ENCODE data around the gene ANKRD13A. TPM values are rescaled to one million over a fixed set of nuclear protein-coding genes. Genes with fewer than 3 reads are reported as not detected.

The ANKRD13A gene
- total RNA-seq, 1 donor from 2014 or later = 37.6 TPM

DNA sequence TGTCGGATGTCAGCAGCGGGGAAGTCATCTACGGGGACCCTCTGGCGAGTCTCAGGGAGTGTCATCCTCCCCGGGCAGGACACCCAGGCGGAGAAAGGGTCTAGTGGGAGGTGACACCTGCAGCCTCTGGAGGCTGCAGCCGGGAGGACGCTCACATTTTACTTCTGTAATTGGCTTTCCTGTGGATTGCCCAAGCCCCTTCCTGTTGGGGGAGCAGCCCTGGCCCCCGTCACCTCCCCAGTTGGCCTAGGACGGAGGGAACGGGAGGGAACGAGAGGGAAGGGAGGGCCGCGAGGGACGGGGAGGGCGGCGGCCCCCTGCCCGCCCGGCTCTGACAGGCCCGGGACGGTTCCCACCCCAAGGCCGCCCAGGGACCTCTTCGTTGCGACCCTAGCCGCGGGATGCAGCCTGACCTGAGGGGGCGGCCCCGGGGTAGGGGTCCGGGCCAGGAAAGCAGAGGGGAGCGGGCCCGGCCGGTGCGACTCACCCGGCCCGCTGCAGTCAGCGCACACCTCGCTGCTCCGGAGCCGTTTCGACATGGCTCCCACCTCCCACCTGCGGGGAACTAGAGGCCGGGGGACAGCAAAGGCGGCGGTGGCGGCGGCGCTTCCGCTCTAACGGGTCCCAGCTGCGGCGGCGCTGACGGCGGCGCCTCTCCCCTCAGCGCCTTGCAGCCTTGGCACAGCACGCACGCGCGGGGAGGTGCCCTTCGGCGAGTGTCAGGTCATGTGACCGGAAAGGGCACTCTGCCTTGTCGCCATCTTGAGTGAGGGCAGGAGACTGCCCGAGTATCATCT is 3.3 kb upstream of the ANKRD13A start, which contains the start of gene GIT2:
TSS of gene GIT2 (minus strand) at position 683 of the 797 bp plus-strand sequence. CDS start at position 539, 144 bp downstream.
- Mint-ChIP-seq H3K9me3 (ENCODE audit: low read depth) (no peaks in the 10 kb centered on the region), H3K4me3 (ENCODE audit: unreplicated experiment) (peak within 1 kb of the TSS; percentile 87), H3K27ac (ENCODE audit: unreplicated experiment) (peak within 1 kb of the TSS; percentile 88), H3K27me3 (ENCODE audit: low read depth) (no peaks in the 10 kb centered on the region), H3K36me3 (ENCODE audit: low read depth) (peaks cover 3% of the 10 kb centered on the region), H3K4me1 (ENCODE audit: low read depth) (peaks cover 52% of the 10 kb centered on the region)
- DNase-seq (ENCODE audit: low spot score) = peak; percentile 96
- TF ChIP-seq, protein P1, sequence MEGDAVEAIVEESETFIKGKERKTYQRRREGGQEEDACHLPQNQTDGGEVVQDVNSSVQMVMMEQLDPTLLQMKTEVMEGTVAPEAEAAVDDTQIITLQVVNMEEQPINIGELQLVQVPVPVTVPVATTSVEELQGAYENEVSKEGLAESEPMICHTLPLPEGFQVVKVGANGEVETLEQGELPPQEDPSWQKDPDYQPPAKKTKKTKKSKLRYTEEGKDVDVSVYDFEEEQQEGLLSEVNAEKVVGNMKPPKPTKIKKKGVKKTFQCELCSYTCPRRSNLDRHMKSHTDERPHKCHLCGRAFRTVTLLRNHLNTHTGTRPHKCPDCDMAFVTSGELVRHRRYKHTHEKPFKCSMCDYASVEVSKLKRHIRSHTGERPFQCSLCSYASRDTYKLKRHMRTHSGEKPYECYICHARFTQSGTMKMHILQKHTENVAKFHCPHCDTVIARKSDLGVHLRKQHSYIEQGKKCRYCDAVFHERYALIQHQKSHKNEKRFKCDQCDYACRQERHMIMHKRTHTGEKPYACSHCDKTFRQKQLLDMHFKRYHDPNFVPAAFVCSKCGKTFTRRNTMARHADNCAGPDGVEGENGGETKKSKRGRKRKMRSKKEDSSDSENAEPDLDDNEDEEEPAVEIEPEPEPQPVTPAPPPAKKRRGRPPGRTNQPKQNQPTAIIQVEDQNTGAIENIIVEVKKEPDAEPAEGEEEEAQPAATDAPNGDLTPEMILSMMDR (IDR thresholded peaks at IDR 0.05) = no peak

DNA sequence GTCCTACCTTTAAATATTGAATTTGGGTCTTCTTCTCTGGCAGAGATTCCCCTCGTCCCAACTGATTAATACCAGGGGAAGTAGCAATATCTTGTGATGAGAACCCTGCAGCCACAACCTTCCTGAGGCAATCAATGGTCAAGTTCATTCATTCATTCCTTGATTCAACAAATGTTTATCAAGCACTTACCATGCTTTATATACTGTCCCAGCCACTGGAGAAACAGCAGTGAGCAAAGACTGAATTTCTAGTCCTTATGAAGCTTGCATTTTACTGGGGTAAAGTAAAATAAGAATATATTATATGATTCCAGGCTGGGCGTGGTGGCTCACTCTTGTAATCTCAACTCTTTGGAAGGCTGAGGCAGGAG is 2.8 kb upstream of the ANKRD13A start:
- Mint-ChIP-seq H3K9me3 (ENCODE audit: low read depth) (no peaks in the 10 kb centered on the region), H3K27me3 (ENCODE audit: low read depth) (no peaks in the 10 kb centered on the region), H3K27ac (ENCODE audit: unreplicated experiment) (peak overlapping the region; percentile 88), H3K4me3 (ENCODE audit: unreplicated experiment) (peak overlapping the region; percentile 87), H3K4me1 (ENCODE audit: low read depth) (peaks cover 58% of the 10 kb centered on the region), H3K36me3 (ENCODE audit: low read depth) (peaks cover 3% of the 10 kb centered on the region)
- DNase-seq (ENCODE audit: low spot score) = no peak
- TF ChIP-seq, protein P1 (IDR thresholded peaks at IDR 0.05) = no peak

DNA sequence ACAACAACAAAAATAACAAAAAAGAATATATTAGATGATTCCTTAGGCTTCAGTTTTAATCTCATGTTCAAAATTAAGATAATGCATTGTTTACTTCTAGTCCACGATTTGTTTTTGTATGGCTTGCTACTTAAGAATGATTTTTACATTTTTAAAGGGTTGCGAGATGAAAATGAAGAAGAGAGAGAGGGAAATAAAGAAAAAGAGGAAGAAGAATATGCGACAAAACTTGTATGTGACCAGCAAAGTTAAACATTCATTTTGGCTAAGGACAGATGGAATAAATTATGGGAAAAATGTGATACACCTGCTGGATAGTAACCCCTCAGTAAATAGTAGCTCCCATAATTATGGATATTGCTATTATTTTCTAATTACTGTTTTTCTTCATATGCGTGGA is 1.8 kb upstream of the ANKRD13A start:
- Mint-ChIP-seq H3K4me3 (ENCODE audit: unreplicated experiment) (no peak overlapping the region), H3K36me3 (ENCODE audit: low read depth) (peaks cover 3% of the 10 kb centered on the region), H3K9me3 (ENCODE audit: low read depth) (no peaks in the 10 kb centered on the region), H3K4me1 (ENCODE audit: low read depth) (peaks cover 63% of the 10 kb centered on the region), H3K27me3 (ENCODE audit: low read depth) (no peaks in the 10 kb centered on the region), H3K27ac (ENCODE audit: unreplicated experiment) (no peak overlapping the region)
- no peak for DNase-seq (ENCODE audit: low spot score)
- TF ChIP-seq, protein P1 (IDR thresholded peaks at IDR 0.05) = no peak

DNA sequence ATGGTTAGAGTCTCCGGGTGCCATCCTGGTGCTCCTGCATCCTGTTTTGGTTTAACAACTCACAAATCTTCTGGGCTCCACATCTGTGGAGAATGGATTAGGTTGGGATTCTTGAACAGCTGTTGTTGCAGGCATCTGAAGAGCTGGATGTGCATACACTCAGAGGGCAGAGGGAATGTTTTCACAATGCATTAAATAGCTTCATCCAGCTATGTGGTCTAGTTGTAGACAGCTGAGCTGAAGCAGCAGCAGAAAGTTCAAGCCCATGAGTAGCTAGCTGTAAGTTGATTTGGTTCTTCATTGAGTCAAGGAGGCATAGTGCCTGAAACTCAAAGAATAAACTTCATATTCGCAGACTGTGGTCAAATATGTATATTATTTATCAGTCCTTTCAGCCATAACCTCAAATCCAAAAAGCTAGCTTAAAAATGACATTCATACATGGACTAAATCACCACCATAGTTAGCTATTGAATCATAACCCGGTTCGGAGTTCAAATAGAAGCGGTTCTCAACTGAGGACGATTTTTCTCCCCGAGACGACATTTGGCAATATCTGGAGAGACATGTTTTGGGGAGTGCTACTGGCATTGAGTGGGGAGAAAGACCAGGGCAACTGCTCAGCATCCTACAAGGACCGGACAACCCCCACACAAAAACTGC is 858 bp upstream of the ANKRD13A start:
- peak overlapping the region; percentile 93 for H3K4me3 Mint-ChIP-seq (ENCODE audit: unreplicated experiment)
- DNase-seq (ENCODE audit: low spot score) = no peak

DNA sequence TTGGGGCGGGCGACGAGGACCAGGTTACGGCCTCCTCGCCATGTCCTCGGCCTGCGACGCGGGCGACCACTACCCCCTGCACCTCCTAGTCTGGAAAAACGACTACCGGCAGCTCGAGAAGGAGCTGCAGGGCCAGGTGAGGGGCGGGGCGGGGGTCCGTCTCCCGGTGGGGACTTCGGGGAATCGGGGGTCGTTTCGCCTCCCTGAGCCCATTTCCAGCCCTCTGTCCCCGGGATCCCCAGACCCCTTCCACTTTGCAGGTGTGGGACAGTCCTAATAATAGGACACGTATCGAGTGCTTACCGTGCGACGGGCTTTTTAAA is 380 bp downstream of the ANKRD13A start:
- Mint-ChIP-seq H3K4me3 (ENCODE audit: unreplicated experiment) (peak overlapping the region; percentile 97), H3K9me3 (ENCODE audit: low read depth) (no peaks in the 10 kb centered on the region), H3K36me3 (ENCODE audit: low read depth) (peaks cover 3% of the 10 kb centered on the region), H3K27me3 (ENCODE audit: low read depth) (no peaks in the 10 kb centered on the region), H3K27ac (ENCODE audit: unreplicated experiment) (peak overlapping the region; percentile 86), H3K4me1 (ENCODE audit: low read depth) (peaks cover 50% of the 10 kb centered on the region)
- no peak for DNase-seq (ENCODE audit: low spot score)
- TF ChIP-seq, protein P1 (IDR thresholded peaks at IDR 0.05) = no peak

More for the DNA sequence above, 858 bp upstream of the ANKRD13A start:
- H3K27me3 Mint-ChIP-seq (ENCODE audit: low read depth) = no peaks in the 10 kb centered on the region
- H3K9me3 Mint-ChIP-seq (ENCODE audit: low read depth) = no peaks in the 10 kb centered on the region
- TF ChIP-seq, protein P1 (IDR thresholded peaks at IDR 0.05) = no peak
- peaks cover 61% of the 10 kb centered on the region for H3K4me1 Mint-ChIP-seq (ENCODE audit: low read depth)
- peaks cover 3% of the 10 kb centered on the region for H3K36me3 Mint-ChIP-seq (ENCODE audit: low read depth)
- H3K27ac Mint-ChIP-seq (ENCODE audit: unreplicated experiment) = peak overlapping the region; percentile 97
